Measurements from ENCODE around the gene UBE2L5.

- TF ChIP-seq CTCF (IDR thresholded peaks at IDR 0.05) = no peak
- TF ChIP-seq POLR2A (IDR thresholded peaks at IDR 0.05) = no peak
Observed at GRCh38 chr13:30382836-30383525, 39.3 kb upstream of the UBE2L5 start.

All from vagina (tissue), 2 donors.